DND-41 (cell line): ENCODE results near the gene ACP2.

Source experiments
- ATAC-seq: fragments of 200-7000 bp; cut with Tn5 transposase; 3 replicates; pipeline ENCODE4 v1.9.1; 2021; ENCODE audit warnings: low read depth; ENCODE audit not compliant: insufficient read depth
- DNase-seq: peaks from one replicate; pipeline ENCODE4 v3.0.0-alpha.2; 2020
- H2AFZ ChIP-seq: 2 replicates; pipeline ENCODE4 v1.6.0; 2012; ENCODE audit warnings: low read depth, low read length
- H3K27ac ChIP-seq: 2 replicates; pipeline ENCODE4 v1.5.1; 2012; ENCODE audit warnings: low read length, inconsistent platforms
- H3K27me3 ChIP-seq: fragments of 200-600 bp; sonication (generic); 2 replicates; pipeline ENCODE4 v1.6.0; 2012; ENCODE audit warnings: low read length, mild to moderate bottlenecking, inconsistent platforms; ENCODE audit not compliant: insufficient read depth, poor library complexity
- H3K36me3 ChIP-seq: 2 replicates; pipeline ENCODE4 v1.5.1; 2012; ENCODE audit warnings: low read length, inconsistent platforms; ENCODE audit not compliant: insufficient read depth
- H3K4me1 ChIP-seq: 2 replicates; pipeline ENCODE4 v1.5.1; 2012; ENCODE audit warnings: mild to moderate bottlenecking, low read length; ENCODE audit not compliant: insufficient read depth
- H3K4me2 ChIP-seq: 2 replicates; pipeline ENCODE4 v1.6.0; 2012; ENCODE audit warnings: mild to moderate bottlenecking, moderate library complexity, low read length, inconsistent platforms; ENCODE audit not compliant: insufficient read depth
- H3K4me3 ChIP-seq, 2 experiments: fragments of 200-600 bp in 1 of 2; shearing (Covaris generic) in 1 of 2; 2 replicates each; pipeline ENCODE4 v1.5.1; 2012 to 2016; ENCODE audit warnings: inconsistent platforms in 2 of 2, low read length in 2 of 2, mild to moderate bottlenecking in 2 of 2, low read depth in 1 of 2, moderate library complexity in 1 of 2
- H3K79me2 ChIP-seq: 2 replicates; pipeline ENCODE4 v1.6.0; 2012; ENCODE audit warnings: low read length, inconsistent platforms; ENCODE audit not compliant: insufficient read depth
- H3K9ac ChIP-seq: 2 replicates; pipeline ENCODE4 v1.6.0; 2012; ENCODE audit warnings: low read depth, mild to moderate bottlenecking, inconsistent platforms, low read length, moderate library complexity
- H3K9me3 ChIP-seq: 2 replicates; pipeline ENCODE4 v1.5.1; 2012; ENCODE audit warnings: low read length, moderate library complexity, mild to moderate bottlenecking, inconsistent platforms; ENCODE audit not compliant: insufficient read depth, severe bottlenecking
- H4K20me1 ChIP-seq: 2 replicates; pipeline ENCODE4 v1.6.0; 2012; ENCODE audit warnings: low read length; ENCODE audit not compliant: insufficient read depth
- CTCF ChIP-seq: IDR thresholded peaks from 2 replicates; pipeline ENCODE4 v1.5.1; 2012; ENCODE audit warnings: borderline replicate concordance, low read length, moderate library complexity, mild to moderate bottlenecking; ENCODE audit not compliant: poor library complexity, severe bottlenecking; ENCODE audit errors: extremely low read depth
- EZH2 ChIP-seq: IDR thresholded peaks from 3 replicates; pipeline ENCODE4 v1.6.1; 2012; ENCODE audit warnings: borderline replicate concordance, low read depth, mild to moderate bottlenecking, moderate library complexity, low read length, inconsistent platforms; ENCODE audit not compliant: severe bottlenecking

The ACP2 gene

DNA sequence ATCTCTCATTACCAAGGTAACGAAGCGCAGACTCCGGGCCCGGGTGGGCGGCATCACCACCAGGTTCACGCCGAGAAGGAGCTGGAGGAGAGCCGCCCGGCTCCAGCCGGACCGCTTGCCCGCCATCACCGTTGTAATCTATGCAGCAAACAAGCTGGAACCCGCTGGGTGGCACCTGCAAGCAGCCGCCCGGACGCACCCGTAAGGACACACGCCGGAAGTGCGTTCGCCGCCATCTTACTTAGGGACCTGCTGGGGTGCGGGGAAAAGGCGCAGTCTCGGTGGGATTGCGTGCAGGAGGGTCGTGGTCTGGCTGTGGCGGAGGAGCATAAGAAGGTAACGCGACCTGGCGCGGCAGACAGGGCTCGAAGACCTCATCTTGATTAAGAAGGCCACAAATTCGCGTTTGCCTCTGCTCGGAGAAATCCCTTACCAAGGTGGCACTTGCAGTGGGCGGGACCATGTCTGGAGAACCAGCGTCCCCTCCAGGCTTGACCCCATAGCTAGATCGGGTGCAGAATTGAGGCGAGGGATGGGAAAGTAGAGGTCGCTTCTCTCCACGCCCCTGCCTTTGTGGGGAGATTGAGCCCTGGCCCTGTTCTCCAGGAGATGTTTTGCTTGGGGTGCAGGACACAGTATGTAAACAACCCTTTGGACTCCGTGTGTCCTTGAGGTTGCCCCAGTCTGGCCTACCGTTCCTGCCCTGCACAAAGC, at the start of gene ACP2:
Gene ACP2, minus strand, starts transcription at position 151 of the 714 bp plus-strand sequence. Its CDS starts 25 bp downstream, at position 126.
- peak; percentile 90 for DNase-seq
- peak within 1 kb of the TSS; percentile 99 for H3K4me2 ChIP-seq
- H3K9ac ChIP-seq, result peak within 1 kb of the TSS; percentile 87
- peak; percentile 53 for TF ChIP-seq CTCF
- TF ChIP-seq EZH2, result no peak
- H3K9me3 ChIP-seq, result no peaks in the 10 kb centered on the region
- H4K20me1 ChIP-seq, result no peaks in the 10 kb centered on the region
- ATAC-seq, result peak; percentile 97
- peaks cover 31% of the 10 kb centered on the region for H3K4me1 ChIP-seq
- no peaks in the 10 kb centered on the region for H3K27me3 ChIP-seq
- peak within 1 kb of the TSS; percentile 89 to 94 for H3K4me3 ChIP-seq
- H2AFZ ChIP-seq, result peak within 1 kb of the TSS; percentile 98
- H3K79me2 ChIP-seq, result peaks cover 41% of the 10 kb centered on the region
- H3K27ac ChIP-seq, result peak within 1 kb of the TSS; percentile 86
- peaks cover 17% of the 10 kb centered on the region for H3K36me3 ChIP-seq

DNA sequence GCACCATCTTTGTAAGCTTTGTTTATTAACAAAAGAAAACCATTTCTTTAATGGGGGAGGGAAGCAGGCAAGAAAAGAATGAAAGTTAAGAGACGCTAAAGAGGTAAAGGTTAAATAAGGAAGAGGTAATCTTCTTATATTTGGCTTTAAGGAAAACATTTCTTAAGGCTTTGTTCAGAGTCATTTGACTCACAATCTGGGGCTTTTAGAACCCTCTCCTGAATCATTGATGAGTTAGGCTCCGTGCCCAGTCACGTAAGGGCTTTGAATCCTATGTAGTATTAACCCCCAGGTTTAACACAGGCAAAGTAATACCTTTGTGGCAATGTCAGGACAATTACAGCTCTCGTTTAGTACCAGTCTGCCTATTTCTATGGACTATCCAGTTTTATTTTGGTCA, 47.4 kb upstream of the ACP2 start:
- TF ChIP-seq EZH2 (no peak), CTCF (no peak)
- DNase-seq, result no peak
- H3K36me3 ChIP-seq, result peaks cover 88% of the 10 kb centered on the region
- no peaks in the 10 kb centered on the region for H4K20me1 ChIP-seq
- H3K4me1 ChIP-seq, result no peaks in the 10 kb centered on the region
- no peak overlapping the region for H3K27ac ChIP-seq
- no peak overlapping the region for H3K9ac ChIP-seq
- ATAC-seq, result no peak
- H3K27me3 ChIP-seq, result no peaks in the 10 kb centered on the region
- H3K79me2 ChIP-seq, result no peaks in the 10 kb centered on the region
- no peak overlapping the region for H3K4me3 ChIP-seq
- H3K9me3 ChIP-seq, result peaks cover 3% of the 10 kb centered on the region
- H2AFZ ChIP-seq, result no peak overlapping the region
- H3K4me2 ChIP-seq, result no peak overlapping the region

- ATAC-seq, result no peak
- TF ChIP-seq CTCF, result no peak
- no peak for TF ChIP-seq EZH2
- Histone ChIP-seq H3K4me2 (no peak overlapping the region), H2AFZ (no peak overlapping the region), H4K20me1 (no peaks in the 10 kb centered on the region), H3K79me2 (no peaks in the 10 kb centered on the region), H3K4me3 (no peak overlapping the region), H3K36me3 (peaks cover 89% of the 10 kb centered on the region), H3K9ac (no peak overlapping the region), H3K4me1 (no peaks in the 10 kb centered on the region), H3K27me3 (no peaks in the 10 kb centered on the region), H3K27ac (no peak overlapping the region), H3K9me3 (peaks cover 3% of the 10 kb centered on the region)
- DNase-seq, result no peak
Observed at GRCh38 chr11:47295385-47295784, 46.8 kb upstream of the ACP2 start.
